Cardiac fibroblast (primary cell): ENCODE results near the gene MEGF11.
A peak's percentile ranks its signal among the peaks of the same experiment; 100 is the strongest.

ENCODE experiments used
- DNase-seq, 2 donors: peaks; one replicate each; pipeline versions ENCODE4 v3.0.0 to v3.0.0-alpha.2; 2010; ENCODE audit warnings: low read depth in 2 of 2
- H3K4me3 ChIP-seq, 2 donors: replicated peaks in 1 of 2; 1 replicate in 1 of 2; 2 replicates in 1 of 2; pipeline ENCODE4 v1.5.1; 2011; ENCODE audit warnings: low read depth in 2 of 2, low read length in 2 of 2, mild to moderate bottlenecking in 2 of 2, moderate library complexity in 1 of 2
- TF ChIP-seq, protein P1 (sequence below): IDR thresholded peaks from one replicate; pipeline ENCODE4 v1.5.1; 2011; ENCODE audit warnings: low read depth, mild to moderate bottlenecking, low read length, inconsistent platforms

The MEGF11 gene

DNA sequence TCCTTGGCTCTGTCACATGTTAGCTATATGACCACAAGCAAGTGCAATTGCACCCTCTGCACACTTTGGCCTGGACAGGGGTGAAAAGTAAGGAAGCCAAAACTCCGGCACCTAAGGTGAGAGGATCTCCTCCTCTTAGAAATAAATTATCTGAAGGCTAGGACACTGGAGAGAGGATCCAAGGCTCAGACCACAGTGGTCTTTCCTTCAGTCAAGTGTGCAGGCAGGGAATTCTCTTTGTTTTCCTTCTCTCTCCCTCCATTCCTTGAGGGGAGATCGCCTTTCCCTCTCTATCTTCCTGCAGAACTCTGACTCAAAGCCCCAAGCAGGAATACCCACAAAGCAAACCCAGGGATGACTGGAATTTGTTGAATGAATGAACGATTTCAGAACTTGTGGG is 3.1 kb upstream of the MEGF11 start:
- DNase-seq: no peak
- no peak overlapping the region for H3K4me3 ChIP-seq
- TF ChIP-seq, protein P1, sequence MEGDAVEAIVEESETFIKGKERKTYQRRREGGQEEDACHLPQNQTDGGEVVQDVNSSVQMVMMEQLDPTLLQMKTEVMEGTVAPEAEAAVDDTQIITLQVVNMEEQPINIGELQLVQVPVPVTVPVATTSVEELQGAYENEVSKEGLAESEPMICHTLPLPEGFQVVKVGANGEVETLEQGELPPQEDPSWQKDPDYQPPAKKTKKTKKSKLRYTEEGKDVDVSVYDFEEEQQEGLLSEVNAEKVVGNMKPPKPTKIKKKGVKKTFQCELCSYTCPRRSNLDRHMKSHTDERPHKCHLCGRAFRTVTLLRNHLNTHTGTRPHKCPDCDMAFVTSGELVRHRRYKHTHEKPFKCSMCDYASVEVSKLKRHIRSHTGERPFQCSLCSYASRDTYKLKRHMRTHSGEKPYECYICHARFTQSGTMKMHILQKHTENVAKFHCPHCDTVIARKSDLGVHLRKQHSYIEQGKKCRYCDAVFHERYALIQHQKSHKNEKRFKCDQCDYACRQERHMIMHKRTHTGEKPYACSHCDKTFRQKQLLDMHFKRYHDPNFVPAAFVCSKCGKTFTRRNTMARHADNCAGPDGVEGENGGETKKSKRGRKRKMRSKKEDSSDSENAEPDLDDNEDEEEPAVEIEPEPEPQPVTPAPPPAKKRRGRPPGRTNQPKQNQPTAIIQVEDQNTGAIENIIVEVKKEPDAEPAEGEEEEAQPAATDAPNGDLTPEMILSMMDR: no peak

DNA sequence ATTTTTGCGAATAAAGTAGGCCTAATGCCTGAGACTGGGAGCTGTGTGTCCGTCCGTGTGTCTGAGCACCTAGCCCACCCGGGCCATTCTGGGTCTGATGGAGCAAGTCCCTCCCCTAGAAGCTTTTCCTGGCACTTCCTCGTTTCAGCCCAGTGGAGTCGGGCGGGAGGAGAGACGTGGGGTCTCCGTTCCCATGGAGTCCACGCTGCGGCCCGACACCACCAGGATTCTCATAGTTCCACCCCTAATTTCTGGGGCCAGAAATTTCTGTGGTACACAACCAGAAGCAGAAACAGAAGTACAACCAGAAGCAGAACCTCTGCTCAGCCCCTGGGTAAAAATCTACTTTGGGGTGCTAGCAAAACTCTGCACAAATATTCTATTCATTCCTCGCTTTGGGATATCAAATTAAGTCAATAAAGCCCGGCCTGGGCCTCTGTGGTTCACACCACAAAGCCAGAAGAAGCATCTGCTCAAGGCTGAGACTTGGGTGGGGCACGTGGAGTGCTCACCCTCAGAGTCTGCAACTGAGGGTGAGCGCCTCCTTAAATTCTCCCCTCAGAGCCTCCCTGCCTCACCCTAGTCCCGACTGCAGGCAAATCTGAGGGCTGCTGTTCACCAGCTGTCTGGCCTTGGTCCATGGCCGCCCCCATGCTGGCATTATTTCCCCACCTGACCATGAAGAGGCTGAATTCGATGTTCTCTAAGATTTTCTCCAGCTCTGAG is 1.6 kb upstream of the MEGF11 start:
- TF ChIP-seq, protein P1: no peak
- DNase-seq: no peak
- H3K4me3 ChIP-seq: no peak overlapping the region

DNA sequence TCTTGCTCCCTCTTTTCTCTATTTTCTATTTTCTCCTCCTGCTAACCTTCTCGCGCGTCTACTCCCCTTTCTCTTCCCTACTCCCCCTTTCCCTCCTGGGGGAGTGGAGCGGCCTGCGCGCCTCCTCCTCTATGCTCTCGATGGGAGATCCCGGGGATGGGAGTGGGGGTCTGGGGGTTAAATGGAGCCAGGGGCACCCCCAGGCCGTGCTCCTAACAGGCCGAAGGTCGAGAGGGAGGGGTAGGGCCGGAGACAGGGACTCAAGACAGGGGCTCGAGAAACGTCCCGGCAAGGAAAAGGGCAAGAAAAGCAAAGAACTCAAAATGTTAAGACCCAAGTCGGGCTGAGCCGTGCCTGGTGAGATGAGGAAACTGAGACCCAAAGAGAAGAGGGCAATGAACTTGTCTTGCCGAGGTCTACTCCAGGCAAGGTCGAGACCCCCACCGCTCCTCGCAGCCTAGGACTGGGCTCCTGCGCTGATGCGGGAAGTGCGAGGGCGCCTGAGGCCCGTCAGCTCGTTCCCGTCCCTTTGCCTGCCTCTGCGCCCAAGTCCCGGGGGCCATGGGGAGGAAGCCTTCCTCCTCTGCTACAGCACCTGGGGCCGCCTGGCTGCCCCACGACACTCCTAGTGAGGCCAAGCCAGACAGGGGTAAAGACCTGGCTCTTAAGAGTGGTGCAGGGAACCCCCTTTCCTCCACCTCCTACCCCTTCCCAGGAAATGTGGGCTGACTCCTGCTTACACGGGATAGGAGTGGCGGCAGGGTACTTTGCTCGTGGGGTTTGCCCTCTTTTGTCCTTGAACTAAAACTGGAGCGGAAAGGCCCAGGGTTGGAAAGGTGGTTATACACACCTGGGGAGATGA is 770 bp upstream of the MEGF11 start:
- TF ChIP-seq, protein P1: no peak
- peak overlapping the region; percentile 31 to 40 for H3K4me3 ChIP-seq
- no peak for DNase-seq

DNA sequence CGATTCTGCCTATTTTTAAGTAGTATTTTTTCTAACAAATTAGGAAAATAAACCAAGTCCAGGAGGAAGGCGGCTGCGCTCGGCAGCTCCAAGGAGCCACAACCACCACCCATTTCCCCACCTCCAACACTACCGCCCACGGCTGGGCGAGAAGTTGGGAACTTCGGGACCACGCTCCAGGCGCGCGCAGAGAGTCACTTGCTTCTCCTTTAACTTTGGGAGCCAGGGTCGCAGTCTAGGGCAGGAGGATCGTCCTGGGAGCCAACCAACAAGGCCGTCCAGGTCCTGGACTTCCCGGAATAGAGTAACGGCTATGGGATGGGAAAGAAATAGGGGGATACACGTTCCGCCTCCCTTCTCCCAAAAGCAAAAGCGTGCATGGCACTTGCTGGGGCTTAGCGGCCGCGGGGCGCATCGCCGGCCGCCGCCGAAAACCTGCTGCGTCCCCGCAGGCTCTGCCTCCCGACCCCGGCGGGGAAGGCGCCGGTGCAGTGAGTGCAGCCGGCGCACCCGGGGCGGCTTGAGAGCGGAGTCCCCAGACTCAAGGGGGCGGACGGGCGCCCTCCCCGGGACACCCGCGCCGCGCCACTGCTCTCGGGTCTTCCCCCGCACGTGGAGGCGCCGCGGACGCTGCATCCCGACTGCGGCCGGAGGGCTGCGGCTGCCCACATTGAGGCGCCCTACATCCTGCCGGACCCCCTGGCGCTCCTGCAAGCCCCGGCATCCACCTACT is 699 bp downstream of the MEGF11 start:
- peak; percentile 9 to 39 for DNase-seq
- TF ChIP-seq, protein P1: no peak
- peak overlapping the region; percentile 40 to 41 for H3K4me3 ChIP-seq

DNA sequence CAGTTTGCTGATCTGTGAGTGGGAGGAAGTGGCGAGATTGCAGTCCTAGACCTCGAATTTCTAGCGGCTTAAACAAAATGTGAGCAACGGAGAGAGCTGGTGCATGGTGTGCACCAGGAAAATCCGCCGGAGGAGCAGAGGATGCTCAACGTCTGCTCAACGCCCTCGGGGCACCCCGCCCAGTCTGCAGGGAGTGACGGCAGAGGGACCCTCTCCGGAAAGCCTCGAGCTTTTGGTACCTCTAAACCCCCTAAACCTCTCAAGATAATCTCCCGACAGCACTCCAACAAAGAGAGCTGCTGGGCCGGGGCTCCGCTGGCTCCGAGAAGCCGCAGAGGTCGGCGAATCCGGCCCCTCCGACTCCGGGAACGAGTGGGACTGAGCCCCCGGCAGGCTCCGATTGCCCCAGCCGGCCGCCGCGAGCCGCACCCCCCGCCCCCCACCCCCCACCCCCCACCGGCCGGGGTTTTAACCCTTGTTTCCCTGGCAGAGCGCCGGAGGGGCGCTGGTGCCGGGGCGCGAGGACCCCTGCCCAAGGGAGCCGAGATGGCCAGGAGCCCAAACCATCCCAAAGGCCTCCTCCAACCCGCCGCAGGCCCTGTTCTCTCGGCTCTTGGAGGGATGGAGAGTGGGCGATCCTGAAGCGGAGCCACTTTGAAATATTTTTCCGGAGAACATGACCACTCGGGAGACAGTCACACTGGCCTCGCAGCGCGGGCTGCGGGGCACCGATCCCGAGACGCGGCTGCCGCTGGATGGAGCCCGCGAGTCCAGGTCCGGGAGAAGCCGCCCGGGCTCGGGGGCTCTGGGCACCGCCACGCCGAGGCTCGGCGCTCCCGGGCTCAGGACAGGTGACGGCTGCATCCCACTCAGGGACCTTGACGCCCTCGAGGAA is 1.5 kb downstream of the MEGF11 start:
- peak overlapping the region; percentile 40 to 41 for H3K4me3 ChIP-seq
- peak; percentile 42 to 47 for DNase-seq
- TF ChIP-seq, protein P1: peak; percentile 57
